ENCODE results near the gene ARHGAP45.

ARHGAP45 gene

GRCh38 chr19:1046117-1046626 is 20.8 kb upstream of the ARHGAP45 start:
- H3K27ac Mint-ChIP-seq = no peak overlapping the region
- H3K4me3 Mint-ChIP-seq = no peak overlapping the region
- H3K27me3 Mint-ChIP-seq = no peaks in the 10 kb centered on the region
- H3K9me3 Mint-ChIP-seq = no peaks in the 10 kb centered on the region
- DNase-seq = no peak
- H3K4me1 Mint-ChIP-seq = peaks cover 3% of the 10 kb centered on the region
- no peak for ATAC-seq
- H3K36me3 Mint-ChIP-seq (ENCODE audit: low read depth) = no peaks in the 10 kb centered on the region

DNA sequence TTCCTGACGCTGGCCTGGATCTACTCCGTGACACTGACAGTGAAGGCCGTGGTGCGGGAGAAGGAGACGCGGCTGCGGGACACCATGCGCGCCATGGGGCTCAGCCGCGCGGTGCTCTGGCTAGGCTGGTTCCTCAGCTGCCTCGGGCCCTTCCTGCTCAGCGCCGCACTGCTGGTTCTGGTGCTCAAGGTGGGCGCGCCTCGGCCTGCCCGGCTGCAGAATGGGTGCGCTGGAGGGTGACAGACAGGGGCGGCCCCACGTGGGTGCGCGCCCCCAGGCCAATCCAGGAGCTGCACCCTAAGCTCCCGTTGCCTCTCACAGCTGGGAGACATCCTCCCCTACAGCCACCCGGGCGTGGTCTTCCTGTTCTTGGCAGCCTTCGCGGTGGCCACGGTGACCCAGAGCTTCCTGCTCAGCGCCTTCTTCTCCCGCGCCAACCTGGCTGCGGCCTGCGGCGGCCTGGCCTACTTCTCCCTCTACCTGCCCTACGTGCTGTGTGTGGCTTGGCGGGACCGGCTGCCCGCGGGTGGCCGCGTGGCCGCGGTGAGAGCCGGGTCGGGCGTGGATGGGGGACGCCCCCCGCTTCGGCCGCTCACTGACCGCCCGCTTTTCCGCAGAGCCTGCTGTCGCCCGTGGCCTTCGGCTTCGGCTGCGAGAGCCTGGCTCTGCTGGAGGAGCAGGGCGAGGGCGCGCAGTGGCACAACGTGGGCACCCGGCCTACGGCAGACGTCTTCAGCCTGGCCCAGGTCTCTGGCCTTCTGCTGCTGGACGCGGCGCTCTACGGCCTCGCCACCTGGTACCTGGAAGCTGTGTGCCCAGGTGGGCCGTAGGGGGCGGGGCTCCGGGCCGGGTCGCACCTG is 19.9 kb upstream of the ARHGAP45 start:
- Mint-ChIP-seq H3K36me3 (ENCODE audit: low read depth) (no peaks in the 10 kb centered on the region), H3K27ac (no peak overlapping the region), H3K4me3 (no peak overlapping the region), H3K4me1 (peaks cover 2% of the 10 kb centered on the region), H3K27me3 (no peaks in the 10 kb centered on the region), H3K9me3 (no peaks in the 10 kb centered on the region)
- ATAC-seq = no peak
- no peak for DNase-seq

DNA sequence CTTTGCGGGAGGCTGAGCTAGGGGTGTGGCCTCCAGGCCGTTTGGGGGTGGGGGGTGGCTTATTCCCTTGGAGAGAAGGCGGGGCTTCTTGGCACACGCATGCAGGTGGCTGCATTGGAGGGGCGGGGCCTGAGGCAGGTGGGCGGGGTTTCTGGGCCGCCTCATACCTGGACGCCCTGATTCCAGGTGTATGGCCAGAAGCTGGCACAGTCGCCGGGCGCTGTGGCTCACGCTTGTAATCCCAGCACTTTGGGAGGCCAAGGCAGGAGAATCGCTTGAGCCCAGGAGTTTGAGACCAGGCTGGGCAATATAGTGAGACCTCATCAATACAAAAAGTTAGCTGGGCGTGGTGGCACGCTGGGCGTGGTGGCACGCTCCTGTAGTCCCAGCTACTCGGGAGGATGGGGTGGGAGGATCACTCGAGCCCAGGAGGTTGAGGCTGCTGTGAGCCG is 19.2 kb upstream of the ARHGAP45 start:
- no peaks in the 10 kb centered on the region for H3K36me3 Mint-ChIP-seq (ENCODE audit: low read depth)
- no peaks in the 10 kb centered on the region for H3K27me3 Mint-ChIP-seq
- H3K4me1 Mint-ChIP-seq = peaks cover 2% of the 10 kb centered on the region
- no peaks in the 10 kb centered on the region for H3K9me3 Mint-ChIP-seq
- H3K27ac Mint-ChIP-seq = no peak overlapping the region
- DNase-seq = no peak
- H3K4me3 Mint-ChIP-seq = no peak overlapping the region
- no peak for ATAC-seq

DNA sequence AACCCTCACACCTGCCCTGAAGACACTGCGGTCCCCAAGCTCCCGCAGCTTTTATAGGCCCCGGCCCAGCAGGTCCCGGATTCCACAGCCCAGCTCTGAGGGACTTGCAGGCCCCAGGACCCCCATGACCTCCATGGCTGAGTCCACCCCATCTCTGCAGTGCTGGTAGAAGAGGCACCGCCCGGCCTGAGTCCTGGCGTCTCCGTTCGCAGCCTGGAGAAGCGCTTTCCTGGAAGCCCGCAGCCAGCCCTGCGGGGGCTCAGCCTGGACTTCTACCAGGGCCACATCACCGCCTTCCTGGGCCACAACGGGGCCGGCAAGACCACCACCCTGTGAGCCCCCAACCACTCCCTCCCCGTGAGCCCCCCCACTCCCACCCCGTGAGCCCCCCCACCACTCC is 17.9 kb upstream of the ARHGAP45 start:
- Mint-ChIP-seq H3K9me3 (no peaks in the 10 kb centered on the region), H3K27ac (no peak overlapping the region), H3K4me1 (peaks cover 2% of the 10 kb centered on the region), H3K27me3 (no peaks in the 10 kb centered on the region), H3K4me3 (no peak overlapping the region), H3K36me3 (ENCODE audit: low read depth) (no peaks in the 10 kb centered on the region)
- ATAC-seq = no peak
- no peak for DNase-seq

GRCh38 chr19:1049800-1050199 is 17.2 kb upstream of the ARHGAP45 start:
- no peak for ATAC-seq
- H3K9me3 Mint-ChIP-seq = no peaks in the 10 kb centered on the region
- H3K27ac Mint-ChIP-seq = no peak overlapping the region

GRCh38 chr19:1050989-1051788 is 15.8 kb upstream of the ARHGAP45 start:
- no peaks in the 10 kb centered on the region for H3K9me3 Mint-ChIP-seq
- ATAC-seq (no peak), DNase-seq (no peak)
- no peak overlapping the region for H3K27ac Mint-ChIP-seq
- no peak overlapping the region for H3K4me3 Mint-ChIP-seq
- peaks cover 3% of the 10 kb centered on the region for H3K36me3 Mint-ChIP-seq (ENCODE audit: low read depth)
- no peaks in the 10 kb centered on the region for H3K27me3 Mint-ChIP-seq
- peaks cover 2% of the 10 kb centered on the region for H3K4me1 Mint-ChIP-seq

More at GRCh38 chr19:1049800-1050199, 17.2 kb upstream of the ARHGAP45 start:
- H3K4me1 Mint-ChIP-seq = peaks cover 2% of the 10 kb centered on the region
- H3K4me3 Mint-ChIP-seq = no peak overlapping the region
- H3K36me3 Mint-ChIP-seq (ENCODE audit: low read depth) = no peaks in the 10 kb centered on the region
- no peak for DNase-seq
- H3K27me3 Mint-ChIP-seq = no peaks in the 10 kb centered on the region

DNA sequence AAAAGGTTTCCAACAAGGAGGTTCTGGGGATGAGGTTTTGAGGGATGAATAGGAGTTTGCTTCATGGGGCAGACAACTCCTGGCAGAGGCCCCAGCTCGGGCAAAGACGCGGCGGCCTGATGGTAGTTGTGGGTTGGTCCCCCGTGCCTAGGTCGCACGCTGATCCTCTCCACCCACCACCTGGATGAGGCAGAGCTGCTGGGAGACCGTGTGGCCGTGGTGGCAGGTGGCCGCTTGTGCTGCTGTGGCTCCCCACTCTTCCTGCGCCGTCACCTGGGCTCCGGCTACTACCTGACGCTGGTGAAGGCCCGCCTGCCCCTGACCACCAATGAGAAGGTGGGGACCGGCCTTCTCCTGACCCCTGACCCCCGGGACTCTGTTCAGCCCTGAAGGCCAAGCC is 15.2 kb upstream of the ARHGAP45 start:
- H3K27ac Mint-ChIP-seq = no peak overlapping the region
- H3K4me3 Mint-ChIP-seq = no peak overlapping the region
- H3K27me3 Mint-ChIP-seq = no peaks in the 10 kb centered on the region
- ATAC-seq = no peak
- no peak for DNase-seq
- peaks cover 2% of the 10 kb centered on the region for H3K4me1 Mint-ChIP-seq
- peaks cover 9% of the 10 kb centered on the region for H3K36me3 Mint-ChIP-seq (ENCODE audit: low read depth)
- H3K9me3 Mint-ChIP-seq = no peaks in the 10 kb centered on the region

DNA sequence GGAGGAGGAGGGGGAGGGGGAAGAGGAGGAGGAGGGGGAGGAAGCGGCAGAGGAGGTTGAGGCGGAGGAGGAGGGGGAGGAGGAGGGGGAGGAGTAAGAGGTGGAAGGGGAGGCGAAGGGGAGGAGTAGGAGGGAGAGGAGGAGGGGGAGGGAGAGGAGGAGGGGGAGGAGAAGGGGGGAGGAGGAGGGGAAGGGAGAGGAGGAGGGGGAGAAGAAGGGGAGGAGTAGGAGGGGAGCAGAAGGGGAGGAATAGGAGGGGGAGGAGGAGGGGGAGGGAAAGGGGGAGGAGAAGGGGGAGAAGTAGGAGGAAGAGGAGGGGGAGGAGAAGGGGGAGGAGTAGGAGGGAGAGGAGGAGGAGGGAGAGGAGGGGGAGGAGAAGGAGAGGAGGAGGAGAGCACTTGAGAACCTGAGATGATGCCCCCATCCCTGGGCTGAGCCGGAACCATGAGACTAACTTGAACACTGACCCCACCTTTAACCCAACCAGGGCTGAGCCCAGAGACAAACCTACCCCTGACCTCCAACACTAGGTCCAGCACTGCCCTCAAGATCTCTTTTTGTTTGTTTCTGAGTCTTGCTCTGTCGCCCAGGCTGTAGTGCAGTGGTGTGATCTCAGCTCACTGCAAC is 14.5 kb upstream of the ARHGAP45 start:
- Mint-ChIP-seq H3K4me3 (no peak overlapping the region), H3K36me3 (ENCODE audit: low read depth) (peaks cover 14% of the 10 kb centered on the region), H3K27me3 (no peaks in the 10 kb centered on the region), H3K9me3 (peaks cover 3% of the 10 kb centered on the region), H3K27ac (no peak overlapping the region), H3K4me1 (peaks cover 6% of the 10 kb centered on the region)
- no peak for ATAC-seq
- DNase-seq = no peak

DNA sequence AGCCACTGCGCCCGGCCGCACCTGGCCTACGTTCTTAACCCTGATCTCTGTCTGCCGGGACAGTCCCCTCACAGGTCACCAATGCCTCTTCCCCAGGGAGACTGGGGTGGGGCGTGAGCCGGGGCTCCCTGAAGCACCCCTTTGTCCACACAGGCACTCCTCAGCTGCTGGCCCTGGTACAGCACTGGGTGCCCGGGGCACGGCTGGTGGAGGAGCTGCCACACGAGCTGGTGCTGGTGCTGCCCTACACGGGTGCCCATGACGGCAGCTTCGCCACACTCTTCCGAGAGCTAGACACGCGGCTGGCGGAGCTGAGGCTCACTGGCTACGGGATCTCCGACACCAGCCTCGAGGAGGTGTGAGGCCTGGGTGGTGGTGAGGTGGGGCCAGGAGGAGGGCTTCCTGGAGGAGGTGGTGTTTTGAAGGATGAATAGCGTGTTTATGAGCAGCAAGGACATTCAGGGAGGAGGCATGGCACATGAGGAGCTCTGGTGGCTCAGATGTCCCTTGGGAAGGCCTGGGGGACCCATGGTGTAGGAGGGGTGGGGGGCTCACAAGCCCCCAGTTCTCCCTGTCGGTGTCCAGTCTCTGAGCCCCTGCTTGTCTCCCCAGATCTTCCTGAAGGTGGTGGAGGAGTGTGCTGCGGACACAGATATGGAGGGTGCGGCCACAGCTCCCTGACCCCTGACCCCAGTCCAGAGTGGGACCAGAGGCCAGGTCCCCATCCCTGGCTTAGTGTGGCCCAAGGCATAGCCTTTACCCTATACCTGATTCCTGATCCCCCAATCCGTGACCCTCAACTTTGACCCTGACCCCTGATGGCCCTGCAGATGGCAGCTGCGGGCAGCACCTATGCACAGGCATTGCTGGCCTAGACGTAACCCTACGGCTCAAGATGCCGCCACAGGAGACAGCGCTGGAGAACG is 13.5 kb upstream of the ARHGAP45 start:
- no peak for ATAC-seq
- Mint-ChIP-seq H3K4me1 (peaks cover 14% of the 10 kb centered on the region), H3K9me3 (peaks cover 4% of the 10 kb centered on the region)

DNA sequence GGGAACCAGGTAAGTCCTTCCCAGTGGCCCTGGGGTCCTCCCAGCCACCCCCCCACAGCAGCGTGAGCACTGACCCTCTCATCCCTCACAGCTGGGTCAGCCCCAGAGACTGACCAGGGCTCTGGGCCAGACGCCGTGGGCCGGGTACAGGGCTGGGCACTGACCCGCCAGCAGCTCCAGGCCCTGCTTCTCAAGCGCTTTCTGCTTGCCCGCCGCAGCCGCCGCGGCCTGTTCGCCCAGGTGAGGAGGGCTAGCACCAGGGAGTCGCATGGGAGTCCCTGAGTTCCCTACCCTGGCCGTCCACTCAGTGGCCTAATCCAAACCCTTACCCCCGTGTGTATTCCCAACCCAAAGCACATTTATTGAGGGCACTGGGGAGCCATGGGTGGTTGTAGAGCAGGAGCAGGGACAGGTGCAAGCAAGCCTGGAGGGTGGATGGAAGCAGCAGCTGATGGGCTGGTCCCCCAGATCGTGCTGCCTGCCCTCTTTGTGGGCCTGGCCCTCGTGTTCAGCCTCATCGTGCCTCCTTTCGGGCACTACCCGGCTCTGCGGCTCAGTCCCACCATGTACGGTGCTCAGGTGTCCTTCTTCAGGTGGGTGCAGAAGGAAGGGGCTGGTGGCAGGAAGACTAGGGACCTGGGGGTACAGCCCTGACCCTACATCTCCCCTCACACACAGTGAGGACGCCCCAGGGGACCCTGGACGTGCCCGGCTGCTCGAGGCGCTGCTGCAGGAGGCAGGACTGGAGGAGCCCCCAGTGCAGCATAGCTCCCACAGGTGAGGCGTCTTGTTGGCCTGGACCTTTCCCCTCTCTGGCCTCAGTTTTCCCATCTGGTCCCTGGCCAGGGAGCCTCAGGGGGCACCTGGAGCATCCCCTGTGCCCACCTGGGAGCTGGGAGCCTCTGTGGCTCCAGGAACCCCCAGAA is 12.6 kb upstream of the ARHGAP45 start:
- H3K4me3 Mint-ChIP-seq = no peak overlapping the region
- H3K27me3 Mint-ChIP-seq = no peaks in the 10 kb centered on the region
- no peak overlapping the region for H3K27ac Mint-ChIP-seq
- peaks cover 14% of the 10 kb centered on the region for H3K4me1 Mint-ChIP-seq
- DNase-seq = no peak
- peaks cover 4% of the 10 kb centered on the region for H3K9me3 Mint-ChIP-seq
- ATAC-seq = no peak
- H3K36me3 Mint-ChIP-seq (ENCODE audit: low read depth) = peaks cover 15% of the 10 kb centered on the region

More for the DNA sequence above, 13.5 kb upstream of the ARHGAP45 start:
- no peak for DNase-seq
- Mint-ChIP-seq H3K36me3 (ENCODE audit: low read depth) (peaks cover 15% of the 10 kb centered on the region), H3K27ac (no peak overlapping the region), H3K4me3 (no peak overlapping the region), H3K27me3 (no peaks in the 10 kb centered on the region)

GRCh38 chr19:1055028-1055425 is 11.9 kb upstream of the ARHGAP45 start:
- DNase-seq (no peak), ATAC-seq (no peak)
- H3K27me3 Mint-ChIP-seq = no peaks in the 10 kb centered on the region
- H3K4me3 Mint-ChIP-seq = no peak overlapping the region
- H3K9me3 Mint-ChIP-seq = peaks cover 4% of the 10 kb centered on the region
- peaks cover 14% of the 10 kb centered on the region for H3K4me1 Mint-ChIP-seq
- H3K27ac Mint-ChIP-seq = no peak overlapping the region
- peaks cover 15% of the 10 kb centered on the region for H3K36me3 Mint-ChIP-seq (ENCODE audit: low read depth)

DNA sequence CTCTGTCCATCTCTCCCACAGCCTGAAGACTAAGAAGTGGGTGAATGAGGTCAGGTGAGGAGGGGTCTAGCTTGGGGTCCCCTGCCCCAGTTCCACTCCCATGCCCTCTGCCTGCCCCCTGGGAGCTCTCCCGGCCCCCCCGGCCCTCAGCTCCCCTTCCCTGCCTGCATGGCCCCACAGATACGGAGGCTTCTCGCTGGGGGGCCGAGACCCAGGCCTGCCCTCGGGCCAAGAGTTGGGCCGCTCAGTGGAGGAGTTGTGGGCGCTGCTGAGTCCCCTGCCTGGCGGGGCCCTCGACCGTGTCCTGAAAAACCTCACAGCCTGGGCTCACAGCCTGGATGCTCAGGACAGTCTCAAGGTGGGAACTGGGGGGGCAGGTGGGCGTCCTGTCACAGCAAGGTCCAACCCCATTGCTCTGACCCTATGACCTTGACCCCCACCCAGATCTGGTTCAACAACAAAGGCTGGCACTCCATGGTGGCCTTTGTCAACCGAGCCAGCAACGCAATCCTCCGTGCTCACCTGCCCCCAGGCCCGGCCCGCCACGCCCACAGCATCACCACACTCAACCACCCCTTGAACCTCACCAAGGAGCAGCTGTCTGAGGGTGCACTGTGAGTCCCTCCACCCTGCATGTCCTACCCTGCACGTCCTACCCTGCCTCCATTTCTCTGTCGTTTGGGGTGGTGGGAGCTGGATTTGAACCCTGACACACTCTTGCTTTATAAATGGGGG is 10.9 kb upstream of the ARHGAP45 start:
- Mint-ChIP-seq H3K27me3 (no peaks in the 10 kb centered on the region), H3K36me3 (ENCODE audit: low read depth) (peaks cover 15% of the 10 kb centered on the region), H3K4me1 (peaks cover 14% of the 10 kb centered on the region), H3K4me3 (no peak overlapping the region), H3K9me3 (peaks cover 4% of the 10 kb centered on the region), H3K27ac (no peak overlapping the region)
- DNase-seq = no peak
- ATAC-seq = no peak

Data from activated naive CD8-positive, alpha-beta T cell treated with anti-CD3 and anti-CD28 coated beads, Interleukin-2, amount 50 U/mL, for 24 hours (primary cell).